T-cell (primary cell): ENCODE results near the gene PPP1R14D. TPM values are rescaled to one million over a fixed set of nuclear protein-coding genes. Genes with fewer than 3 reads are reported as not detected.

Experiments
- ATAC-seq, 4 experiments: fragments of 200-7000 bp in 3 of 4; fragments of 150-1000 bp in 1 of 4; cut with Tn5 transposase; replicated peaks in 1 of 4; 1 replicate in 3 of 4; 2 replicates in 1 of 4; pipeline ENCODE4 v1.10.0; 2021; ENCODE audit warnings: moderate library complexity in 3 of 4, mild to moderate bottlenecking in 2 of 4, moderate number of reproducible peaks in 1 of 4
- CTCF ChIA-PET, 2 donors: fragments of 300-600 bp; sonication (Branson Sonifier 250); formaldehyde crosslinking; loops; one replicate each; lab custom pipeline; 2022; ENCODE audit warnings: antibody characterized with exemption in 2 of 2; lab: Charles Lee
- POLR2A ChIA-PET, 2 donors: fragments of 300-600 bp; sonication (Branson Sonifier 250); formaldehyde crosslinking; loops; one replicate each; lab custom pipeline; 2022; ENCODE audit warnings: antibody characterized with exemption in 2 of 2; lab: Charles Lee
- DNase-seq, 35 experiments: peaks; one replicate each; pipeline versions ENCODE4 v3.0.0 to v3.0.0-alpha.2; 2013 to 2023
- H3K27ac ChIP-seq: one replicate; pipeline ENCODE4 v1.5.1; 2013; ENCODE audit warnings: low read length
- H3K27me3 ChIP-seq, 2 experiments: replicated peaks in 1 of 2; 1 replicate in 1 of 2; 2 replicates in 1 of 2; pipeline versions ENCODE4 v1.6.1 to v1.7.0; 2013; ENCODE audit warnings: low read length in 1 of 2, mixed read lengths in 1 of 2; ENCODE audit not compliant: control insufficient read depth in 2 of 2, insufficient read depth in 2 of 2; ENCODE audit errors: extremely low read depth in 1 of 2
- H3K36me3 ChIP-seq, 2 donors: 1 replicate in 1 of 2; 2 replicates in 1 of 2; pipeline versions ENCODE4 v1.6.1 to v1.7.0; 2013; ENCODE audit warnings: low read length in 1 of 2; ENCODE audit not compliant: control insufficient read depth in 2 of 2, insufficient read depth in 1 of 2; ENCODE audit errors: extremely low read depth in 1 of 2
- H3K4me1 ChIP-seq, 2 experiments: 1 replicate in 1 of 2; 2 replicates in 1 of 2; pipeline versions ENCODE4 v1.6.1 to v1.7.0; 2013; ENCODE audit warnings: low read length in 2 of 2, mixed read lengths in 1 of 2; ENCODE audit not compliant: insufficient read depth in 2 of 2, control insufficient read depth in 1 of 2; ENCODE audit errors: extremely low read depth in 1 of 2
- H3K4me3 ChIP-seq, 2 donors: 1 replicate in 1 of 2; 2 replicates in 1 of 2; pipeline versions ENCODE4 v1.5.1 to v1.7.0; 2013; ENCODE audit warnings: mild to moderate bottlenecking in 2 of 2, low read length in 1 of 2, moderate library complexity in 1 of 2; ENCODE audit not compliant: control insufficient read depth in 1 of 2; ENCODE audit errors: extremely low read depth in 1 of 2
- H3K9me3 ChIP-seq: 2 replicates; pipeline ENCODE4 v1.7.0; 2013
- H3K27ac Mint-ChIP-seq, 2 donors: one replicate each; pipeline ENCODE4 v1.8.0; 2020 to 2021; ENCODE audit warnings: mild to moderate bottlenecking in 2 of 2, mixed read lengths in 2 of 2
- H3K27me3 Mint-ChIP-seq, 2 donors: one replicate each; pipeline ENCODE4 v1.8.0; 2021 to 2022; ENCODE audit warnings: mixed read lengths in 2 of 2
- H3K36me3 Mint-ChIP-seq: one replicate; pipeline ENCODE4 v1.8.0; 2021; ENCODE audit warnings: mixed read lengths
- H3K4me1 Mint-ChIP-seq, 3 donors: one replicate each; pipeline ENCODE4 v1.8.0; 2020 to 2022; ENCODE audit warnings: mixed read lengths in 3 of 3, mild to moderate bottlenecking in 1 of 3
- H3K4me3 Mint-ChIP-seq, 3 donors: one replicate each; pipeline ENCODE4 v1.8.0; 2020 to 2022; ENCODE audit warnings: mild to moderate bottlenecking in 3 of 3, mixed read lengths in 3 of 3, moderate library complexity in 3 of 3
- H3K9me3 Mint-ChIP-seq, 3 donors: one replicate each; pipeline ENCODE4 v1.8.0; 2020 to 2022; ENCODE audit warnings: mixed read lengths in 3 of 3
- WGBS: methylation state at CpG from one replicate; pipeline ENCODE4 v1.1.5; 2013; ENCODE audit warnings: missing lambda C conversion rate; ENCODE audit not compliant: insufficient coverage; 5-methylcytosine and 5-hydroxymethylcytosine counted together
- total RNA-seq, 35 experiments: library from RNA in 6 of 35; stranded (reverse) in 6 of 35; fragments of 120-200 nt in 1 of 35; gene quantifications; one replicate each; pipeline versions ENCODE4 v1.2.1 to v1.2.4 and lab custom pipeline; 2013 to 2026

The PPP1R14D gene, protein sequence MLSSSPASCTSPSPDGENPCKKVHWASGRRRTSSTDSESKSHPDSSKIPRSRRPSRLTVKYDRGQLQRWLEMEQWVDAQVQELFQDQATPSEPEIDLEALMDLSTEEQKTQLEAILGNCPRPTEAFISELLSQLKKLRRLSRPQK
- total RNA-seq (not detected), total RNA-seq (lab: John Stamatoyannopoulos, UW) (0 to 0.09 (median 0) reads per million in 29 experiments)
- total RNA-seq (2013): not detected

DNA sequence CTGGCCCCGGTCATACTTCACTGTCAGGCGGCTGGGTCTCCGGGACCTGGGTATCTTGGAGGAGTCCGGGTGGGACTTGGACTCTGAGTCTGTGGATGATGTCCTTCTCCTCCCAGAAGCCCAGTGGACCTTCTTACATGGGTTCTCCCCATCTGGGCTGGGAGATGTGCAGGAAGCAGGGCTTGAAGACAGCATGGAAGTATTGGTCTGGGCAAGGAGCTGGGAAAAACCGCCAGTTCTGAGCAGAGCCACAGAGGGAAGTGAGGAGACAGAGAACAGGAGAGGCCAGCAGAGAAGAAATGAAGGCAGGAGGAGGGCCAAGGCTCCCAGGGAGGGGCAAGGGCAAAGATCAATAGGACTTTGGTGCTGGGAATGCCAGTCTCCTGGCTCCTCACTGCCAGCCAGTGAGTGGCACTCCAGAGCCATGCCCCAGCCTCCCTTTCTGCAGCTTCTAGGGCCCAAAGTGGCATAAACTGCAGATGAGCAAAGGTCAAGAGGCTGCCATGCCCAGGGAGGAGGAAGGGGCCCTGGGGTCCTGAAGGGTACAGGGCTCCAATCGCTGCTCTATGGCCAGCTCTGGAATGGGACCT, at the start of gene PPP1R14D:
TSS of gene PPP1R14D (minus strand) at position 262 of the 590 bp plus-strand sequence. CDS start at position 195, 67 bp downstream.
- DNase-seq (no peak), ATAC-seq (no peak)
- no peaks in the 10 kb centered on the region for H3K4me1 ChIP-seq
- H3K27ac Mint-ChIP-seq: no peak within 1 kb of the TSS
- H3K4me1 Mint-ChIP-seq: no peaks in the 10 kb centered on the region
- WGBS: 93% methylated on average over 2 of the region's 6 CpGs
- H3K36me3 ChIP-seq: no peaks in the 10 kb centered on the region
- no peak within 1 kb of the TSS for H3K4me3 Mint-ChIP-seq
- H3K27me3 ChIP-seq: peaks cover 0 to 12% of the 10 kb centered on the region in 2 experiments
- H3K9me3 Mint-ChIP-seq: no peaks in the 10 kb centered on the region
- H3K36me3 Mint-ChIP-seq: no peaks in the 10 kb centered on the region
- H3K27ac ChIP-seq: no peak within 1 kb of the TSS
- ChIA-PET CTCF (no interaction called here), POLR2A (no interaction called here)
- H3K9me3 ChIP-seq: no peaks in the 10 kb centered on the region
- no peak within 1 kb of the TSS for H3K4me3 ChIP-seq
- H3K27me3 Mint-ChIP-seq: no peaks in the 10 kb centered on the region

DNA sequence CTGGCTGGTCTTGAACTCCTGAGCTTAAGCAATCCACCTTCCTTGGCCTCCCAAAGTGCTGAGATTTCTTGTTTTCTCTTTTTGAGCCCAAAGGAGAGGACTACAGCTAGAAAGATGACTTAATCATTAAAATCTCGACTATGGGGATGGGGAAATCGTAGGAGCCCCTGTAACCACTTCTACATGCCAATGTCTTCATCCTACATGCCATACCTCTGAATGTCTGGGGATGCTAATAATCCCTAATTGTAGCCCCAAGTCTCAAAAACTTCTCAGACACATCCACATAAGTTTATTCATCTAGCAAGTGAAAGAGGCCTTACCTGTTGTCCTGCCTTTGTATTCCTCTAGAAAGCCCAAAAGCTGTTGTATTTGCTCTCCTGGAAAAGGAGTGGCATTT, 49.2 kb upstream of the PPP1R14D start:
- POLR2A ChIA-PET: no interaction called here
- Mint-ChIP-seq H3K27ac (no peak overlapping the region), H3K9me3 (no peaks in the 10 kb centered on the region), H3K27me3 (peaks cover 2 to 3% of the 10 kb centered on the region in 2 donors), H3K36me3 (no peaks in the 10 kb centered on the region), H3K4me1 (peaks cover 7 to 10% (median 7%) of the 10 kb centered on the region in 3 donors), H3K4me3 (no peak overlapping the region)
- no peaks in the 10 kb centered on the region for H3K9me3 ChIP-seq
- ATAC-seq: no peak
- H3K4me3 ChIP-seq: no peak overlapping the region
- H3K36me3 ChIP-seq: no peaks in the 10 kb centered on the region
- H3K27ac ChIP-seq: no peak overlapping the region
- H3K27me3 ChIP-seq: peaks cover 0 to 34% of the 10 kb centered on the region in 2 experiments
- CTCF ChIA-PET: interaction anchor here in 1 of 2 donors (0.6 to 0.7 kb wide), 2 partner anchors 141 to 198 kb away, joined by 3 to 4 read pairs; no protein-coding TSS in a partner anchor
- peaks cover 0 to 15% of the 10 kb centered on the region in 2 experiments for H3K4me1 ChIP-seq
- WGBS: no CpG with 5 or more reads among the region's 2 CpGs
- DNase-seq: no peak

DNA sequence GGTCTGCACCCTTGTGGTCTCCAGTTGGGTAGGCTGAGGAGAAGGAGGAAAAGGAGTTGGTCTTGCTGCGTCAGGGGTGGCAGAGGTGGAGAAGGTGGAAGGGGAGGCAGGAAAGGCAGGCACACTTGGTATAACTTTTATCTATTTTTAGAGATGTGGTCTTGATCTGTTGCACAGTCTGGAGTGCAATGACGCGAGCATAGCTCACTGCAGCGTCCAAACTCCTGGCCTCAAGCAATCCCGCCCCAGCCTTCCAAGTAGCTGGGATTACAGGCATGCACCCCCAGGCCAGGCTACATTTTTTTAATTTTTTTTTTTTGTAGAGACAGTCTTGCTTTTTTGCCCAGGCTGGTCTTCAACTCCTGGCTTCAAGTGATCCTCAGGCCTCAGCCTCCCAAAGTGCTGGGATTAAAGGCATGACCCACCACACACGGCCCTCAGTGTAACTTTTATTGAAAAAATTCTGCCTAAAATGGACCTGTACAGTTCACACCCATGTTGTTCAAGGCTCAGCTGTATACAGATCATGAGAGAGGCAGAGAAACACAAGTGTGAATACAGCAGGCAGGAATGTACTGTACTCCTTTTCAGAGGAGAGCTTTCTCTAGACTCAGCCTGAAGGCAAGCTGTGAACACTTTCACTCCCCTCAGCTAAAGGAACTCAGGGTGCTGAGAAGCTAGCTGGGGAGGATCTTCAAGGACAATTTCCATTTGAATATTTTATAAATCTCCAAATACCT, 47.7 kb upstream of the PPP1R14D start:
- WGBS: 84% methylated on average over 5 of the region's 6 CpGs
- H3K4me1 Mint-ChIP-seq: peaks cover 10 to 13% (median 11%) of the 10 kb centered on the region in 3 donors
- no peak overlapping the region for H3K27ac Mint-ChIP-seq
- H3K4me3 Mint-ChIP-seq: no peak overlapping the region
- Histone ChIP-seq H3K4me3 (no peak overlapping the region), H3K36me3 (no peaks in the 10 kb centered on the region), H3K27me3 (peaks cover 0 to 32% of the 10 kb centered on the region in 2 experiments), H3K27ac (no peak overlapping the region), H3K4me1 (peaks cover 0 to 15% of the 10 kb centered on the region in 2 experiments), H3K9me3 (no peaks in the 10 kb centered on the region)
- DNase-seq (no peak), ATAC-seq (no peak)
- H3K27me3 Mint-ChIP-seq: peaks cover 3 to 6% of the 10 kb centered on the region in 2 donors
- CTCF ChIA-PET: no interaction called here
- no peaks in the 10 kb centered on the region for H3K36me3 Mint-ChIP-seq
- POLR2A ChIA-PET: interaction anchor here in 1 of 2 donors (0.6 to 1.0 kb wide), 2 partner anchors 183 to 268 kb away, joined by 4 to 7 read pairs; no protein-coding TSS in a partner anchor
- no peaks in the 10 kb centered on the region for H3K9me3 Mint-ChIP-seq

DNA sequence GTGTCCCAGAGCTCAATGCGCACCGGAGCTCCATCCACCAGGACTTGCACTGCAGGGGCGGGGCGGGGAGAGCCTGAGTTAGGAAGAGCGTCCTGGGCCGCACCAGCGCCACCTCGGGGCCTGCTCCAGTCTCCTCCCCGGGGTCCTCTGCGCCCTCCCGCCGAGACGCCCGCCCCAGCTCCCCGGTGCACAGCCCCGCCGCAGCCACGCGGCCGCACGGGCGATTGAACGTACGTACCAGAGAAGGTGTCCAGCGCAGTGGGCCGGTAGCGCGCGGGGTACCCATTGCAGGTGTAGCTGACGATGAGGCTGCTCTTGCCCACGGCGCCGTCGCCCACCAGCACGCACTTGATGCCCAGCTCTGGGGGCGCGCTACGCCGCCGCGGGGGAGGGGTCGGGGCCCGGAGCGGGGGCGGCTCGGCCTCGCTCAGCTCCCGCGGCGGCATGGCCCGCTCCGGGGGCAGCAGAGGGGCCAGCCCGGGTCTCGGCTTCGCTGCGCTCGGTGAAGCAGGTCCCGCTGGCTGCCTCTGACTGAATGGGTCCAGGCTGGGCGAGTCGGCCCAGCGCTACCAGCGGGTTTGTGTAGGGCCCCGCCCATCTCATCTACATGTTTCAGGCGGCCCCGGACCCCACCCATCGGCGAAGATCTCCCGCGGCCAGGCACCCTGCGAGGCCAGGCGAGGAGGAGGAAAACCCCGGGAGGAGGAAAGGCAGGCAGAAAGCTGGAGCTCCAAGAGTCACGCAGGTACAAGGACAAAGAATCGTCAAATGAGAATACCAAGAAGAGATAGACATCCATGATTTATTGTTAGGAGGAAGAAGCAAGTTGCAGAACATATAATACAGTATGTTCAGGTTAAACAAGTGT, 45.4 kb upstream of the PPP1R14D start, which contains the start of gene RHOV:
TSS of gene RHOV (minus strand) at position 541 of the 868 bp plus-strand sequence. CDS start at position 446, 95 bp downstream.
- DNase-seq (peak in 29 of 35 experiments; percentile 14 to 66 (median 38)), ATAC-seq (peak; percentile 84 to 90 (median 88))
- H3K27ac Mint-ChIP-seq: peak within 1 kb of the TSS in 1 of 2 donors; percentile 52
- peaks cover 0 to 30% of the 10 kb centered on the region in 2 experiments for H3K27me3 ChIP-seq
- no peaks in the 10 kb centered on the region for H3K9me3 Mint-ChIP-seq
- no peaks in the 10 kb centered on the region for H3K36me3 Mint-ChIP-seq
- H3K4me1 Mint-ChIP-seq: peaks cover 10 to 13% (median 11%) of the 10 kb centered on the region in 3 donors
- peak within 1 kb of the TSS; percentile 75 to 84 (median 80) for H3K4me3 Mint-ChIP-seq
- no peaks in the 10 kb centered on the region for H3K36me3 ChIP-seq
- ChIA-PET POLR2A (no interaction called here), CTCF (interaction anchor here (0.6 to 1.6 kb wide), 6 partner anchors 14 to 62 kb away, joined by 3 to 9 read pairs (median 4); partner anchors contain the start of gene VPS18 (in 2 of the 2))
- 1% methylated on average over 63 of the region's 74 CpGs for WGBS
- H3K4me1 ChIP-seq: peaks cover 0 to 15% of the 10 kb centered on the region in 2 experiments
- peak within 1 kb of the TSS; percentile 47 to 61 for H3K4me3 ChIP-seq
- H3K27ac ChIP-seq: no peak within 1 kb of the TSS
- H3K9me3 ChIP-seq: no peaks in the 10 kb centered on the region
- peaks cover 3 to 6% of the 10 kb centered on the region in 2 donors for H3K27me3 Mint-ChIP-seq

DNA sequence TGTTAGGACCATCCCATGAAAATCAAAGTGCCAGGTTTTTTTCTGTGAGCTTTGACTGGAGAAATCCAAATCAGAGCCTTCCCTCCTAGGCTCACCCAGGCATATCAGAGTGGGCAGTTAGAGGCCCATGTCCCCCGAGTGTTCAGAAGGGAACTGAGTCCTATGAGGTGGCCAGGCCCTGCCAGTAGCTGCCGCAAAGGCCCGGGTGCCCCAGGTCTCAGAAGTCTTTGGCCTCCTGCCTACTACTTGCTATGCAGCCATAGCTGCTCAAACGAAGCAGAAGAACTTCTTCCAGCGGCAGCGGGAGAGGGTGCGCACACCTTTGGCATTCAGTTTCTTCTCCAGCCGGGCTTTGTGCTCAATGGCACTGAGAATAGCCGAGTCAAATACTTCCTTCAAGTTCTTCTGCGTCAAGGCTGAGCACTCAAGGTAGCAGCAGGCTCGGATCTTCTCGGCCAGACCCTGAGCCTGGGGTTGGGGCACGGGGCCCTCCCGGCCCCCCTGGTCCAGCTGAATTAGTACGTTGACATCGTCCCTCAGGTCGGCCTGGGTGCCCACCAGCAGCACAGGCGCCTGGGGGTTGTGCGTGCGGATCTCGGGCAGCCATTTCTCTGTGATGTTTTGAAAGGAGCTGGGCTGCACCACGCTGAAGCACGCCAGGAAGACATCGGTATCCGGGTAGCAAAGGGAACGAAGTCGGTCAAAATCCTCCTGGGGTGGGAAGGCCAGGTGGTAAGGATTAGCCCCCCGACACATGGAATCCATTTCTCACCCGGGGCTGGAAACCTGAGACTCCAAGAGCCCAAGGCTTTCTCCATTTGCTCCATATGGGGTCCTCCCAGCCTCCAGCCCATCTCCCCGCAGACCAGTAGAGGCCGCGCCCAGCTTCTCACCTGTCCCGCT, 44.5 kb upstream of the PPP1R14D start:
- Mint-ChIP-seq H3K9me3 (no peaks in the 10 kb centered on the region), H3K4me1 (peaks cover 7 to 11% (median 8%) of the 10 kb centered on the region in 3 donors), H3K4me3 (peak overlapping the region; percentile 65 to 84 (median 75)), H3K36me3 (no peaks in the 10 kb centered on the region), H3K27ac (no peak overlapping the region), H3K27me3 (peaks cover 3 to 6% of the 10 kb centered on the region in 2 donors)
- CTCF ChIA-PET: interaction anchor here (0.6 to 1.6 kb wide), 7 partner anchors 13 to 61 kb away, joined by 3 to 9 read pairs (median 4); partner anchors contain the start of gene VPS18 (in 2 of the 2)
- peak overlapping the region; percentile 47 to 61 for H3K4me3 ChIP-seq
- DNase-seq (no peak), ATAC-seq (no peak)
- WGBS: 79% methylated on average over 24 of the region's 33 CpGs
- peaks cover 0 to 15% of the 10 kb centered on the region in 2 experiments for H3K4me1 ChIP-seq
- peaks cover 0 to 30% of the 10 kb centered on the region in 2 experiments for H3K27me3 ChIP-seq
- H3K36me3 ChIP-seq: no peaks in the 10 kb centered on the region
- no peaks in the 10 kb centered on the region for H3K9me3 ChIP-seq
- H3K27ac ChIP-seq: no peak overlapping the region
- POLR2A ChIA-PET: no interaction called here
